ENCODE results near the gene C1GALT1C1.

- no peak for TF ChIP-seq CTCF (IDR thresholded peaks at IDR 0.05; ENCODE audit: low read length)
- TF ChIP-seq EZH2 (IDR thresholded peaks at IDR 0.05; ENCODE audit: borderline replicate concordance, low read length): no peak
Measured at GRCh38 chrX:120585702-120586101, 44.2 kb downstream of the C1GALT1C1 start.
